SU-DHL-6 (cell line): ENCODE measurements around the gene SETBP1.

Source experiments
- H2AFZ ChIP-seq: fragments of 200-600 bp; sonication (generic); 2 replicates; pipeline ENCODE4 v1.6.1; 2014; ENCODE audit warnings: low read depth, mild to moderate bottlenecking, moderate library complexity, mixed read lengths, antibody characterized with exemption, low read length; ENCODE audit not compliant: severe bottlenecking
- H3F3A ChIP-seq: fragments of 200-600 bp; shearing (Covaris generic); 2 replicates; pipeline ENCODE4 v1.6.0; 2016; ENCODE audit warnings: antibody characterized with exemption, mild to moderate bottlenecking; ENCODE audit not compliant: insufficient read depth
- H3K27ac ChIP-seq: fragments of 200-600 bp; sonication (generic); 2 replicates; pipeline ENCODE4 v1.5.1; 2016; ENCODE audit warnings: low read depth, mild to moderate bottlenecking, low read length, moderate library complexity, mixed read lengths
- H3K27me3 ChIP-seq: fragments of 200-600 bp; sonication (generic), shearing (Covaris generic); 2 replicates; pipeline ENCODE4 v1.6.0; 2014; ENCODE audit warnings: mild to moderate bottlenecking, low read length
- H3K36me3 ChIP-seq: fragments of 200-600 bp; sonication (generic); 2 replicates; pipeline ENCODE4 v1.6.1; 2014; ENCODE audit warnings: mild to moderate bottlenecking, low read length, mixed read lengths
- H3K4me2 ChIP-seq: fragments of 300-600, 200-600 bp; shearing (Covaris generic), sonication (generic); 2 replicates; pipeline ENCODE4 v1.6.0; 2014; ENCODE audit warnings: low read length, low read depth, mild to moderate bottlenecking; ENCODE audit not compliant: poor library complexity, severe bottlenecking
- H3K4me3 ChIP-seq: fragments of 200-600 bp; sonication (generic); 2 replicates; pipeline ENCODE4 v1.5.1; 2014; ENCODE audit warnings: antibody characterized with exemption, low read length, mild to moderate bottlenecking, mixed read lengths; ENCODE audit not compliant: insufficient read depth, poor library complexity, severe bottlenecking
- H3K79me2 ChIP-seq: fragments of 200-600 bp; sonication (generic); 2 replicates; pipeline ENCODE4 v1.6.1; 2014; ENCODE audit warnings: mild to moderate bottlenecking, low read length, moderate library complexity; ENCODE audit not compliant: insufficient read depth
- H3K9ac ChIP-seq: fragments of 200-600 bp; sonication (generic); 2 replicates; pipeline ENCODE4 v1.7.0; 2014; ENCODE audit warnings: mild to moderate bottlenecking, low read length
- H3K9me2 ChIP-seq: fragments of 200-600 bp; sonication (generic); replicated peaks from 2 replicates; pipeline ENCODE4 v1.6.1; 2014; ENCODE audit warnings: low read length; ENCODE audit not compliant: insufficient read depth
- H3K9me3 ChIP-seq: fragments of 200-600 bp; sonication (generic); 2 replicates; pipeline ENCODE4 v1.6.1; 2014; ENCODE audit warnings: low read length, mixed read lengths; ENCODE audit not compliant: insufficient read depth
- H4K20me1 ChIP-seq: fragments of 200-600 bp; sonication (generic); 2 replicates; pipeline ENCODE4 v1.6.1; 2014; ENCODE audit warnings: low read depth, mild to moderate bottlenecking, antibody characterized with exemption, low read length, moderate library complexity, mixed read lengths
- EZH2phosphoT487 ChIP-seq: fragments of 200-600 bp; sonication (generic), shearing (Covaris generic); conservative IDR thresholded peaks from 2 replicates; pipeline ENCODE4 v1.6.1; 2018; ENCODE audit warnings: mild to moderate bottlenecking, antibody characterized with exemption, low read length, moderate library complexity, mixed read lengths
- TF ChIP-seq, protein P1 (sequence below): fragments of 200-600 bp; sonication (generic); IDR thresholded peaks from one replicate; pipeline ENCODE4 v1.5.1; 2017; ENCODE audit warnings: antibody characterized with exemption, mild to moderate bottlenecking, low read length, moderate library complexity; ENCODE audit not compliant: insufficient read depth, poor library complexity, severe bottlenecking

The SETBP1 gene

DNA sequence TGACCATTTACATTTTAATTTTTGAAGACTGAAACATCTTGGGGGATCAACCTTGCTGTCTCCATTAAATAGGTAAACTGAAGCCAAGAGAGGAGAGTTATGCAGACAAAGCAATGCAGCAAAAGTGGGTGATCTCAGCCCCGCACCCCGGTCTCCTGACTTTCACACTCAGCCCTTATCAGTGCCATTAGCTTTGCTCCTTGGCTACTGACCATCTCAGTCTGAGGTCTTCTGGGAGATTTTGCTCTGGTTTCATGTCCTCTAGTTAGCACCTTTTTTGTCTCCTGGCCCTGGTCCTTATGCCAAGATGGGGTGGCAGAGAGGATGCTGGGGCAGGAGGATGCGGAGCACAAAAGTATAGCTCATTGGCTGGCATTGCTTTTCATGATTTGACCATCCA, 61.4 kb downstream of the SETBP1 start:
- Histone ChIP-seq H3F3A (no peaks in the 10 kb centered on the region), H4K20me1 (no peaks in the 10 kb centered on the region), H3K36me3 (no peaks in the 10 kb centered on the region), H3K27ac (no peak overlapping the region), H3K79me2 (no peaks in the 10 kb centered on the region), H3K9ac (no peak overlapping the region), H3K9me3 (no peaks in the 10 kb centered on the region), H3K4me3 (no peak overlapping the region), H2AFZ (no peak overlapping the region), H3K27me3 (no peaks in the 10 kb centered on the region), H3K9me2 (no peaks in the 10 kb centered on the region), H3K4me2 (no peak overlapping the region)
- TF ChIP-seq, protein P1, sequence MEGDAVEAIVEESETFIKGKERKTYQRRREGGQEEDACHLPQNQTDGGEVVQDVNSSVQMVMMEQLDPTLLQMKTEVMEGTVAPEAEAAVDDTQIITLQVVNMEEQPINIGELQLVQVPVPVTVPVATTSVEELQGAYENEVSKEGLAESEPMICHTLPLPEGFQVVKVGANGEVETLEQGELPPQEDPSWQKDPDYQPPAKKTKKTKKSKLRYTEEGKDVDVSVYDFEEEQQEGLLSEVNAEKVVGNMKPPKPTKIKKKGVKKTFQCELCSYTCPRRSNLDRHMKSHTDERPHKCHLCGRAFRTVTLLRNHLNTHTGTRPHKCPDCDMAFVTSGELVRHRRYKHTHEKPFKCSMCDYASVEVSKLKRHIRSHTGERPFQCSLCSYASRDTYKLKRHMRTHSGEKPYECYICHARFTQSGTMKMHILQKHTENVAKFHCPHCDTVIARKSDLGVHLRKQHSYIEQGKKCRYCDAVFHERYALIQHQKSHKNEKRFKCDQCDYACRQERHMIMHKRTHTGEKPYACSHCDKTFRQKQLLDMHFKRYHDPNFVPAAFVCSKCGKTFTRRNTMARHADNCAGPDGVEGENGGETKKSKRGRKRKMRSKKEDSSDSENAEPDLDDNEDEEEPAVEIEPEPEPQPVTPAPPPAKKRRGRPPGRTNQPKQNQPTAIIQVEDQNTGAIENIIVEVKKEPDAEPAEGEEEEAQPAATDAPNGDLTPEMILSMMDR: no peak
- TF ChIP-seq EZH2phosphoT487: no peak

DNA sequence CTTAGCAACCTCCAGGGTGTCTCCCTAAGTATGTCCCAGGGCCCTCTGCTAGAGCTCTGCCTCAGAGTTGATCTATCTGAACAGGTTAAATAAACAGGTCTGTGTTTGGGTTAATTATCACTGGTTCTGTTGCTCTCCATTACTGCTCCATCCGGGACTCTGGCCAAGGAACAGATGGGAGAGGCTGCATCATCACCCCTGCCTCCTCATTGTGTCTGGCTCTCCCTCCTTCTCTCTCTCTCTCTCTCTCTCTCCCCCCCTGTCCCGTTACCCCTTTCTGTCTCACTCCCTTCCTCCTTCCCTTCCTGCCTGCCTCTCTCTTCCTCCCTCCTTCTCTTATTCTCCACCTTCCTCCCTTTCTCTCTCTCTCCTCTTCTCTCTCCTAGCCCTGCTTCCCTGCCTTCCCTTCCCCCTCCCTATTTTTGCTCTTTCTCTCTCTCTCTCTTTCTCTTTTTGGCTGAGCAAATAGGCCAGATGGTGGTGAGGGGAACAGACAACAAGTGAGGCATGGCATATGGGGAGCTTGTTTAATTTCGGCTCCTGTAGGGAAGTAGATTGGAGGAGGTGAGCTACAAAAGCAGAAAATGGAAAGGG, 62.1 kb downstream of the SETBP1 start:
- H3F3A ChIP-seq: no peaks in the 10 kb centered on the region
- H3K4me3 ChIP-seq: no peak overlapping the region
- H3K79me2 ChIP-seq: no peaks in the 10 kb centered on the region
- H3K36me3 ChIP-seq: no peaks in the 10 kb centered on the region
- no peak for TF ChIP-seq EZH2phosphoT487
- TF ChIP-seq, protein P1: no peak
- H4K20me1 ChIP-seq: no peaks in the 10 kb centered on the region
- H3K27ac ChIP-seq: no peak overlapping the region
- no peaks in the 10 kb centered on the region for H3K9me3 ChIP-seq
- no peaks in the 10 kb centered on the region for H3K27me3 ChIP-seq
- no peaks in the 10 kb centered on the region for H3K9me2 ChIP-seq
- H2AFZ ChIP-seq: no peak overlapping the region
- H3K4me2 ChIP-seq: no peak overlapping the region
- H3K9ac ChIP-seq: no peak overlapping the region

DNA sequence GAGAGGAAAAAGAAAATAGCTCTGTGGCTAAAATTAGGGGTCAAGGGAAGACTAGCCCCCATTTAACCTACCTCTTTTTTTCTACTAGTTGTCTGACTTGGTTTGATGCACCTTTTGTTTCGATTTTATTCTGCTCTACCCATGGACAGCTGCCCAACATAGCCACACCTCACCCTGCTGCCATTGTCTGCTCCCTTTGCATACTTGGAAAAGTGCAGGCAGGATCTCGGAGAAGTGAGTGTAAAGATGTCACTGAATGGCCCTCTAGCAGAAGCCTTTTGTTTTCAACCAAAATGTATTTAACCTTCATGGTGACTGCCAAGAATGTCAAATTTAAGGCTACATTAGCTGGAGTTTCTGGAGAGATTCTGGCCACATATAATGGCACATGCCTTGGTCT, 62.9 kb downstream of the SETBP1 start:
- TF ChIP-seq, protein P1: no peak
- Histone ChIP-seq H3K36me3 (no peaks in the 10 kb centered on the region), H3K9ac (no peak overlapping the region), H3K4me3 (no peak overlapping the region), H4K20me1 (no peaks in the 10 kb centered on the region), H3K9me2 (no peaks in the 10 kb centered on the region), H3K4me2 (no peak overlapping the region), H3K27me3 (no peaks in the 10 kb centered on the region), H2AFZ (no peak overlapping the region), H3K9me3 (no peaks in the 10 kb centered on the region), H3F3A (no peaks in the 10 kb centered on the region), H3K27ac (no peak overlapping the region), H3K79me2 (no peaks in the 10 kb centered on the region)
